22Rv1 (cell line): ENCODE data around the gene DOCK9.

Experiments
- ZFX ChIP-seq: fragments of 450-650 bp; IDR thresholded peaks from 2 replicates; pipeline ENCODE4 v1.6.1; 2017; ENCODE audit warnings: antibody characterized with exemption, borderline replicate concordance
- TF ChIP-seq, protein P1 (sequence below): fragments of 450-650 bp; IDR thresholded peaks from 2 replicates; pipeline ENCODE4 v1.5.1; 2017; ENCODE audit warnings: mild to moderate bottlenecking

- TF ChIP-seq, protein P1, sequence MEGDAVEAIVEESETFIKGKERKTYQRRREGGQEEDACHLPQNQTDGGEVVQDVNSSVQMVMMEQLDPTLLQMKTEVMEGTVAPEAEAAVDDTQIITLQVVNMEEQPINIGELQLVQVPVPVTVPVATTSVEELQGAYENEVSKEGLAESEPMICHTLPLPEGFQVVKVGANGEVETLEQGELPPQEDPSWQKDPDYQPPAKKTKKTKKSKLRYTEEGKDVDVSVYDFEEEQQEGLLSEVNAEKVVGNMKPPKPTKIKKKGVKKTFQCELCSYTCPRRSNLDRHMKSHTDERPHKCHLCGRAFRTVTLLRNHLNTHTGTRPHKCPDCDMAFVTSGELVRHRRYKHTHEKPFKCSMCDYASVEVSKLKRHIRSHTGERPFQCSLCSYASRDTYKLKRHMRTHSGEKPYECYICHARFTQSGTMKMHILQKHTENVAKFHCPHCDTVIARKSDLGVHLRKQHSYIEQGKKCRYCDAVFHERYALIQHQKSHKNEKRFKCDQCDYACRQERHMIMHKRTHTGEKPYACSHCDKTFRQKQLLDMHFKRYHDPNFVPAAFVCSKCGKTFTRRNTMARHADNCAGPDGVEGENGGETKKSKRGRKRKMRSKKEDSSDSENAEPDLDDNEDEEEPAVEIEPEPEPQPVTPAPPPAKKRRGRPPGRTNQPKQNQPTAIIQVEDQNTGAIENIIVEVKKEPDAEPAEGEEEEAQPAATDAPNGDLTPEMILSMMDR, result no peak
- TF ChIP-seq ZFX, result no peak
Measured at GRCh38 chr13:98860491-98860890, 117.4 kb downstream of the DOCK9 start.
